ENCODE results near the gene SUFU.

Gene SUFU

DNA sequence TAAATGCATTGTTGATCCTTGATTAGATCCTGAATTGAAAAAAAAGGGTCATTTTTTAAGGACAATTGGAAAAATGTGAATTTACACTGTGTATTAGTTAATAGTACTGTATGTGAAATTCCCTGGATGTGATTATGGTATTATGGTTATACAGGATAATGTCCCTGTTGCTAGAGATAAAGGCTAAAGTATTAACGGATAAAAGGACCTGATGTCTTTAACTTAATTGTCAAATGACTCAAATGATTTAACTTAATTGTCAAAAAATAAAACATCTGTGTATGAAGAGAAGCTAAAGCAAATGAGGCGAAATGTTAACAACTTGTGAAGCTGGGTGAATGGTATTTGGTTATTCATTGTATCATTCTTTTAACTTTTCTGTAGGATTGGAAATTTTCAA, 48.8 kb downstream of the SUFU start:
- no peak for DNase-seq (ENCODE audit: low spot score)

DNA sequence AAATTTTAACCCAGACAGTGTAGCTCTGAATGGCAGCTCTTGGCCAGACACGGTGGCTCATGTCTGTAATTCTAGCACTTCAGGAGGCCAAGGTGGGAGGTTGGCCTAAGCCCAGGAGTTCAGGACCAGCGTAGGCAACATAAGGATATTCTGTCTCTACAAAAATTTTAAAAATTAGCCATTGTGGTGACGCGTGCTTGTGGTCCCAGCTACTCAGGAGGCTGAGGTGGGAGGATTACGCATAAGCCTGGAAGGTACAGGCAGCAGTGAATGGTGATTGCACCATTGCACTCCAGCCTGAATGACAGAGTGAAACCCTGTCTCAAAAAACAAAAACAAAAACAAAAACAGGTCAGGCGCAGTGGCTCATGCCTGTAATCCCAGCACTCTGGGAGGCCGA, 50.0 kb downstream of the SUFU start:
- no peak for DNase-seq (ENCODE audit: low spot score)

DNA sequence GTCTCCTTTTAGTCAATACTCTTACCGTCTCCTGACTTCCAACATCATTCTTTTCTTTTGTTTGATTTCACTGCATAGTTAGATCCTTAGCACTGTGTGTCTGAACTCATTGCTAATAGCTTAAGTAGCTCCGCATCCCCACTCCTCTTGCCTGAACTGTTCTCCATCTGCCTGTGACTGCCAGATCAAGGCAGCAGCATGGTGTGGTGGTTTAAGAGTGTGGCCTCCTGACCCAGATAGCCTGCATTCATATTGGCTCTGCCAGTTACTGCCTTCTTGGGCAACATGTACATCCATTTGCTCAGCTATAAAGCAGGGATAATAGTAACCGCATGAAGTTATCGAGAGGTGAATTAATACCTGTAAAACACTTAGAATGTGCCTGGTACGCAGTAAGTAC, 50.8 kb downstream of the SUFU start:
- no peak for DNase-seq (ENCODE audit: low spot score)

DNA sequence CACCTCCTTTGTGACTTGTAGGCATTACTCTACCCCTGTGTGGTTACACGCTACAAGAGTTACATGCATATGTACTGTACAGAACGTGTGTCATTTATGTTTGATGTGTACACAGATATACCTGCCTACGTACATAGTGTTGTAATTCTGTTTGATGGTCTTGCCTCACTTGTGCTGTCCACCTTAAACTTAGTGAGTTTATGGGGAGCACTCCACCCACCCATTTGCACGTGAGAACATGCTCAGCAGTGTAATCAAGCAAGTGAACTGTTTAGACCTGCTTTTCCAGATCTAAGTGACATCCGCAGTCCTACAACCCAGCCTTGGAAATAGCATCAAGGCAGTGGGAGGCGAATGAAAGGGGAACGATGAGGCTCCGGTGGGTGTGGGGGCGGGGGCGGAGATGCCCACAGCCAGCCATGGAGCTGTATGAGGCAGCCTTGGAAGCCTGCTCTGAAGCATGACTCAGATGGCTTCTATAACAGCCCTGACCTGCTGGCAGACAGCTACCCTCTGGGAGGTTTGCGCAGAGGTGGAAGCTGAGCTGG, 52.1 kb downstream of the SUFU start:
- no peak for DNase-seq (ENCODE audit: low spot score)

DNA sequence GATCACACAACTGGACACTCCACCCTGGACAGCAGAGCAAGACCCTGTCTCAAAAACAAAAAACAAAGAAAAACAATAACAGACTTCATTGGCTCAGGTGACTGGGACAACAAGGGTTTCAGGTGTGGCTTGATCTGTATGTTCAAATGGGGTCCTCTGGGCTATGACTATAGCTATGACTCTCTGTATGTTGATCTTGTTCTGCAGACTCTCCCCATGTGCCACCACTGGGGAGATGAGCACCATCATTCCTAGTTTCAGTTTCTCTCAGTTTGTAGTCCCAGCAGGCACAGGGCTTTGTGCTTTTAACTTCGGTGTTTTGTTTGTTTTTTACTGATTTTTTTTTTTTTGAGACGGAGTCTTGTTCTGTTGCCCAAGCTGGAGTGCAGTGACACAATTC, 53.8 kb downstream of the SUFU start:
- DNase-seq (ENCODE audit: low spot score), result no peak

DNA sequence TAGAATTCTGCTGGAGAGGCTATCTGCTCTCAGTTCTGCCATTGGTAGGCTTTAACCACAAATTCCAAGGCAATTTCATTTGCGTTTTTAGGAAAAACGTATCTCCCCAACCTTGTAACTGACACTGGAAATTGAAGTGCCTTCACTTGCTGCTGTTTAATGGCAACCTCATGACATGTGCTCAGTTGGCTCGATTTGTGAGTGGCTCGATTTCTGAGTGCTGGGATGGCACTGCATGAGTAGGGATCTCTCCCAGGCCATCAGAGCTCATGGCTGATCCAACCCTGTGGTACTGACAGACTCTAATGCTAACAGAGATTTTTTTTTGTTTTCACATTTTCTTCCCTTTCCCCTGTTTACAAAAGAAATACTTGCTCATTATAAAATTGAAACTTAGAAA, 56.0 kb downstream of the SUFU start:
- DNase-seq (ENCODE audit: low spot score), result no peak

DNA sequence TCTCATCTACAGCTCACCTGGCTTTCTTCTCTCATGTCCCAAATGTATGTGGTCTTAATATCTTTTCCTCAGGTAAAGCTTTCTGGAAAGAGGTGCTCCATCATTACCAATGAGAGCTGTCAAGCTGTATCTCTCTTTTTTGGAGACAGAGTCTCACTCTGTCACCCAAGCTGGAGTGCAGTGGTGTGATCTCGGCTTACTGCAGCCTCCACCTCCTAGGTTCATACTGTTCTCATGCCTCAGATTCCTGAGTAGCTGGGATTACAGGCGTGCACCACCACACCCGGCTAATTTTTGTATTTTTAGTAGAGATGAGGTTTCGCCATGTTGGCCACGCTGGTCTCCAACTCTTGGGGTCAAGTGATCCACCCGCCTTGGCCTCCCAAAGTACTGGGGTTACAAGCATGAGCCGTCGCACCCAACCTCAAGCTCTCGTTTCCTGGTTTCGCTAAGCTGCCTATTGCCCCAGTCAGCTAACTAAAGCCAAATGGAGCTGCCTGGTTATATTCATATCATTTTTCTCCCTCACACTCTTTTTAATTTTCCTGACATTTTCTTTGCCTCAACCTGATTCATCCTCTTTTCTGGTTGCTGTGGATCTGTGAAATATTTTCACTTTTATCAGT, 60.5 kb downstream of the SUFU start:
- DNase-seq (ENCODE audit: low spot score), result no peak

DNA sequence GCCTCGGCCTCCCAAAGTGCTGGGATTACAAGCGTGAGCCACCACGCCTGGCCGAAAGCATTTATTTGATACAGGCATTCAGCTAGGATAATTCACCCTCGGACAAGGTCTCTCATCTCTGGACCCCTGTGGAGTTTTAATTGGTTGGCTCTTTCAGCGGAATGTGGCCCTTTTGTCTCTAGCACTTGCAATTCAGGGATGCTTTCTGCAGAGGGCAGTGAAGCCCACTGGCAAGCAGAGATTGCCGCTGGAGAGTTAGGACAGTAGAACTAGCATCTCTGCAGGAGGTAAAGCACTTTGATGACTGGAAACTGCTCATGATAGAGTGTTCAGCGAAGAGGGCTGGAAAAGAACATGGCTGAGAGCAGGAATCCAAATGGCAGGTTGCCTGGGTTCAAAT, 62.0 kb downstream of the SUFU start:
- no peak for DNase-seq (ENCODE audit: low spot score)

DNA sequence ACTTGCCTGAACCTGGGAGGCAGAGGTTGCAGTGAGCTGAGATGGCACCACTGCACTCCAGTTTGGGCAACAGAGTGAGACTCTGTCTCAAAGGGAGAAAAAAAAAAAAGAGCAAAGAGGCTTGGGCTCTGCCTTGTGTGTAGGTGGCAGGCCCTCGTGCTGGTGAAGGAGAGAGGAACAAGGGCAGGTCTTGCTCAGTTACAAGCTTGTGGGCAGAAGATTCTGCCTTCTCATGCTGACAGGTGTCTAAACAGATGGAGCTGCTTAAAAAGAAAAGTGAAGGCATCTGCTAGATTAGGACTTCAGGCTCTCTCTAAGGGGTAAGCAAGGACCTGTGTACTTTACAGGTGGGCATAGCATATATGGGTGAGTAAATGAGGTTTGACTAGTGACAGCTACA, 75.0 kb downstream of the SUFU start:
- DNase-seq (ENCODE audit: low spot score), result no peak

DNA sequence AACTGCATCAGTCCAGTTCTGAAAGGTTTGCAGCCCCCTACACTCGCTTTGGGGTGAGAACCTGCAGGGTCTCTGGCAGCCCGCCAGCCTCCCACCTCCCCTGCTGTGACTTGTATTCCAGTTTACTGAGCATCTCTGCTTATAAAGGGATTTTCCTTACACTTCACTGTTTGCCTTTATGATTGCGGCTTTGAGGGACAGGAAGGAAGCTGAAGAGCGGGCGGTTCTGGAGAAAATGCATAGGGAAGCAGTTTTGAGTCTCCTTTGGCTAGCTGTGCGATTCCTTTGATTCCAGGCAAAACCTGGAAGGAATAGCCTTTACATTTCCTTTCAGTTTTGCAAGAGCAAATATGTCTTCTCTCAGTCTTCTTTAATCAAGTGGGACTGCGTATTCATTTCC, 75.6 kb downstream of the SUFU start:
- no peak for DNase-seq (ENCODE audit: low spot score)

DNA sequence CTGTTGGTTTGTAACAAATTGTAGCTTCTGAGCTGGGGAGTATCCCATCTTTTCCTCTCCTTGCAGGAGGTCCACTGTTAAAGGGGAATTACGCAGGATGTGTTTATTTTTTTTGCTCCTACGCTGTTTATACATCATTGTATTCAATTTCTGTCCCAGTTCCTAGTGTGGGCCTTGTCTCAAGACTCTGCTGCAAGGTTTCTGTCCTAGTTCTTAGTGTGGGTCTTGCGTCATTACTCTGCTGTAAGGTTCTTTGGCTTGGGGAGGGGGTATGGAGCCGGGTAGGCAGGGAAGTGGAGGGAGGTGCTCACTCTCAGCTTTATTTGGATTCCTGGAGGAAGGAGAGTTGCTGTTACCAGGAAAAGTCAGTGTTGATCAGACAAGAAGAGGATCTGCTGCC, 76.5 kb downstream of the SUFU start:
- no peak for DNase-seq (ENCODE audit: low spot score)

DNA sequence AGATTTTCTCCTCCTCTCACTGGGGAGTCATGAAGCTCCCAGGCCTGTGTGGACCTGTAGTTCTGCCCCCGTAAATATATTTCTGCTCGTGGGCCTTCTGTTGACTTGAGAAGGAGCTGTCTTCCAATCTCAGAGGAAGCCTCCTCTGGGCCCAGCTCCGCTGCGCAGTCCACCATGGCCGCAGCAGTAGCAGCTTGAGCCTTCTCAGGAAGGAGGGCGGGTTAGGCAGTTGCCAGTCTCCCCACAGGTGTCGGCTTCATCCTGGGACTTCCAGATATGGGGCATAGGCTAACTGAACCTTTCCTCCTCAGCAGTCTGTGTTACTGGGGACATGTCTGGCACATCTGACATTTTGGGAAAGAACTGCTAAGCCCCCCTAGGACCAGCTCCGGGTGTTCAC, 77.6 kb downstream of the SUFU start:
- DNase-seq (ENCODE audit: low spot score), result no peak

DNA sequence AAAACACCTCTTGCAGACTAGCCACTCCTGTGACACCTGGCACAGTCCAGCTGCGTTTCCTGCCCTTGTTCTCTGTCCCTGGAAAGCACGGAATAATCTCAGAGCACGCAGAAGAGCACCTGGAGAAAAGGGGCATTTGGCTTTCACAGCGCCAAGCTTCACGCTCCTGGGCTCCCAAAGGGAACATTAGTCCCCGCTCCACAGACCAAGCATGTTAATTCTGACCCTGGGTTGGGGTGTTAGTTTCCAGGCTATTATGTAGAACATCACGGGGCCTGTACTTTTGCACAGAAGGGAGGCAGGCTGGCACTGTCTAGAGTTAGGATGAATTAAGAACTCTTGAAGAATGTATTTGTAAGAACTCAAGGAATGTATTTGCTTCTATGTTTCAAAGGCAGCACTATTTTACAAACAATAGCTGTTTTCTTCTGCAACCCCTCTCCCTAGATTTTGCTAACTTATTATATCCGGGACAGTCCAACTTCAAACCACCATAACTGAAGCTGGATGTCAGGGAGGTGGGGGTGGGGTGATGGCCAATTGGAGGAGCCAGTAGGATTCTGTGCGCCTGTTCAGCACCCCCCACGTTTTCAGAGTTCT, 78.3 kb downstream of the SUFU start:
- DNase-seq (ENCODE audit: low spot score), result no peak

DNA sequence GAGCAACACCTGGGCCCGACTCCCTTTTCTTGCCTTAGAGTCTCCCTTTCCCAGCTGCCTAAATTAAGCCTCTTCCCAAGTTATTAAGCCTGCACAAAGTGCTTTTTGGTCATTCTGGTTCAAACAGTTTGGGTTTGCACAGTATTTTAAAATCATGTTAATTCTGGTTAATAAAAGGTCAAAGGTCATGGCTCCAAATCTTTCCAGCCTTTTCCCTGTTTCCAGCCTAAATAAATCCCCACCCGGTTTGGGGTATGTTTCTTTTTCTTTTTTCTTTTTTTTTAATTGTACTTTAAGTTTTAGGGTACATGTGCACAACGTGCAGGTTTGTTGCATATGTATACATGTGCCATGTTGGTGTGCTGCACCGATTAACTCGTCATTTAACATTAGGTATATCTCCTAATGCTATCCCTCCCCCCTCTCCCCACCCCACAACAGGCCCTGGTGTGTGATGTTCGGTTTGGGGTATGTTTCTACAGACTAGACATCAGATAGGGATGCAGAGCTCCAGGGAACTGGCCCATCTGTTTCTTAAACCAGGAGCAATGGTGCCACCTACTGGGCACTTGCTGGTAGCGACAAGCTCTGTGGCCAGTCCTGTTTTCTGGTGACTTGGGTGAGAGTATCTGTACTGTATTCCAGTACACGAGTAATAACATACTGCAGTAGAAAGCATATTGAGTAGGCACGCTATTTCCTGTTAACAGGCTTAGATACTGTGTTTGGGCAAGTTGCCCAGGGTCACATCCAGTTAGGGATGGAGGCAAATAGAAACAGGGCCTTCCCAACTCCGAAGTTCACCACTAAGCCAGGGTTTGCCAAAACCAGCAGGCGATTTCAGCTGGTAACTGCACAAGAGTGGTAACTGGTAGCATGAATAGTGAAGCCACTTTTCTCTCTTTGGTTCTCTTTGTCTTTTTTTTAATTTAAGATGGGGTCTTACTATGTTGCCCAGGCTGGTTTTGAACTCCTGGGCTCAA, 80.0 kb downstream of the SUFU start:
- peak; percentile 75 for DNase-seq (ENCODE audit: low spot score)

DNA sequence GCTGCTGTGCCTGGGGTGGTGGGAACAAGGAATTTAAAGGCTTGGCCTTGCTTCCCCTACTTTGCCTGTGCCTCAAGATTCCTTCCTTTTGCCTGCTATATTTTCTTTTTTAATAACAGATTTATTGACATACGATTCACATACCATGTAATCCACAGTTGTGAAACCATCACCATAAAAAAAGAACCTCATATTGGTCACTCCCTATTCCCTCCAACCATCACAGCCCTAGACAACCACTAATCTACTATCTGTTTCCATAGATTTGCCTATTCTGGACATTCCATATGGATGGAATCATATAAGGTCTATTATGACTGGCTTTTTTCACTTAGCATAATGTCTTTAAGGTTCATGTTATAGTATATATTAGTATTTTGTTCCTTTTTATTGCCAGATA, 81.3 kb downstream of the SUFU start:
- DNase-seq (ENCODE audit: low spot score), result no peak

DNA sequence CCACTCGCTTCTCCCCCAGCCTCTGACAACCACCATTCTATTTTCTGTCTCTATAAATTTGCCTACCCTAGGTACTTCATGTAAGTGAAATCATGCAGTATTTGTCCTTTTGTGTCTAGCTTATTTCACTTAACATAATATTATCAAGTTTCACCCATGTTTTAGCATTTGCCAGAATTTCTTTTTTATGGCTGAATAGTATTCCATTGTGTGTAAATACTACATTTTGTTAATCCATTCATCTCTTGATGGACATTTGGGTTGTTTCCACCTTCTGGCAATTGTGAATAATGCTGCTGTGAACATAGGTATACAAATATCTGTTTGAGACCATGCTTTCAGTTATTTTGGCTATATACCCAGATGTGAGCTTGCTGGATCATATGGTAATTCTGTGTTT, 83.1 kb downstream of the SUFU start:
- DNase-seq (ENCODE audit: low spot score), result no peak

DNA sequence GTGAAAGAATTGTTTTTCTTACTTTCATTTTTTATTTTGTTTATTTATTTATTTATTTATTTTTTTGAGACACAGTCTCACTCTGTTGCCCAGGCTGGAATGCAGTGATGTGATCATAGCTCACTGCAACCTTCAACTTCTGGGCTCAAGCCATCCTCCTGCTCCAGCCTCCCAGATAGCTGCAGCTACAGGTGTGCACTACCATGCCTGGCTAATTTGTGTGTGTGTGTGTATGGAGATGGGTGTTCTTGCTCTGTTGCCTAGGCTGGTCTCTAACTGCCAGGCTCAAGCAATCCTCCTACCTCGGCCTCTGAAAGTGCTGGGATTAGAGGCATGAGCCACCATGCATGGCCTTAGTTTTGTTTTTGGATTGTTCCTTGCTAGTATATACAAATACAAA, 85.1 kb downstream of the SUFU start:
- DNase-seq (ENCODE audit: low spot score), result no peak

DNA sequence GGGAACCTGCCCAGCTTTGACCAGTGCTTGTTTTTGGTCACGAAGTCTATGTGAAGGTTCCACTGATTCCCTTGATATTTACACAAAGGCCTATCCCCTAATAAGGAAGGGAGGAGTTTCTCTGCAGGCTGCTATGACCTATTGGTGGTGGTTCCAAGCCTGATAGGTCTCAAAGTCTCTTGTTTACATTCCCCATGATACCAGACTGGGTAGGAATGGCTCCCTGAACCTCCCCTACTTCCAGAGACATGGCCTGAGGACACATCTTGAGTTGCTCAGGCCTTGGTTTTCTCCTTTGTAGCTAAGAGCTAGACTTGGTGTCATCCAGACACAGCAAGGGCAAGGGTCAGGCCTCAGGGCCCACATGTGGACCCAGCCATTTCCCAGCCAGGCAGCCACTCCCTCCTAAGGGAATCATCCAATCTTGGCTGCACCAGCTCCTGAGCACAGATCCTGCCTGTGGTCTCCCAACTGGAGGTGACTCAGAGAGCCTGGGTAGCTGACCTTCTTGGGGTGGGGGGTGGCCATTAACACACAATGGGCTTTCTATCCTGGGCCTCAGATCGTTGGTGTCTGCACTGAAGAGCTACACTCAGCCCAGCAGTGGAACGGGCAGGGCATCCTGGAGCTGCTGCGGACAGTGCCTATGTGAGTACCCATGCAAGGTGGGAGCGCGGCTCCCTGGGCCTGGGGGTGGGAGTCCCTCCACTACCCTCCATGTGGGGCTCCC, 89.5 kb downstream of the SUFU start:
- DNase-seq (ENCODE audit: low spot score), result no peak

DNA sequence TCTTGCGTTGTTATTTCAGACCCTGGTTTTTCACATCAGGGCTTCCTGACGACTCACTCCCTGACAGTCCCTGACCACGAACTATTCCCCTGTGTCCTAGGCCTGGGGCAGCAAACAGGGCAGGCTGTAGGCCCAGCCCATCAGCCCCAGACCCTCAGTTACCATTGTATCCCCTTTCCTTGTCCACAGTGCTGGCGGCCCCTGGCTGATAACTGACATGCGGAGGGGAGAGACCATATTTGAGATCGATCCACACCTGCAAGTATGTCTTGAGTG, 90.0 kb downstream of the SUFU start:
- no peak for DNase-seq (ENCODE audit: low spot score)

DNA sequence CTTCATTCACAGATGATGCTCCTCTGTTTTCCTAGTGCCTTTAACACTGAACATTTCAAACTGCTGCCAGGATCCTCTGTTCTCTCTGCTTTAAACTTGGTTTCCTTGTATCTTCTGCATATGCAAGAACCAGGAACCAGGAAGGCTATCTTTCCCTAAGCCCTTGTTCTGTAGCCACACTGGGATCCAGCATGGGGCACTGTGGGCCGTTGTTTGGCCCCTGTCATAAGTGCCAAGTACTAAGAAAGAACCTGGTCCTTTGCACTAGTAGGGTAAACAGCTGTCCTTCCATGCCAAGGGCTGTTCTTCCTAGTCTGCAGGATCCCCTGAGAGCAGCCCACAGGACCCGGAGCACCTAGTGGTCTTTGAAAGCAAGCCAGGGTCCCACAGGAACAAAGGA, 91.5 kb downstream of the SUFU start:
- DNase-seq (ENCODE audit: low spot score), result no peak

DNA sequence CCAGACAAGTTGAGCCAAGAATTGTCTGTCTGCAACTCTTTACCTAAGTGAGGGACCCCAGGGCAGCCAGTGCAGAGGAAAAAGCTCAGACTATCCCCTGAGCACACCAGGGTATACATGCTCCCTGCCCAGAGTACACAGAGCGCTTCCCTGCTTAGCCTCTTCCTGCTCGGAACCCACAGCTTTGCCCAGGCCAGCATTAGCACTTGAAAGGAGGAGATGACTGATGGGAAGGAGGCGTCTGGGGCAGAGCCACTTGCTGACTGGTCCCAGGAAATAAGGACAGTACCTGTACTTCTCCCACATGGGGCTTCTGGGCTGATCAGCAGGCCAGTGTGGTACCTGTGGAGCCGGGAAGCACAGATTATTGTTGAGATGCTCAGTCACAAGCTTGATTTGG, 92.1 kb downstream of the SUFU start:
- DNase-seq (ENCODE audit: low spot score), result no peak

DNA sequence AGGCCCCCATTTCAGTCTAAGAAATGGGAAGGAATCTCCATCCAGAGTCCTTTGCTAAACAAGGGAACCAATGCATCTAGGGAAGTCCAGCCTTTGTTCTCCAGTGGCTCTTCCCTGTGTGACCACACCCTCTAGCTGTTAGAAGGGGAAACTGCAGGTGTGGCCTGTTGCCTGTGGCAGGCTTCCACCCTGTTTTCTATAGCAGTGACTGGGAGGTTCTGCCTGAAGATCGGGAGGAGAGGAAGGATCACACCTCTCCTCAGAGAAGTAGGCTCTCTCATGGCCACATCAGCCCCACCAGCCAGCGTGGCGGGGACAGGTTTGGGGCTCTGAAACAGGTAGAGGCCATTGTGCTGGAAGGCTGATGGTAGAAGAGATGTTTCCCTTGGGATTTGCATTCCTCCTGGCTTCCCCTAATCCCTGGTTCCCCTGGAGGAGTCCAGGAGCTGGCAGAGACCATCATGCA, 92.8 kb downstream of the SUFU start:
- DNase-seq (ENCODE audit: low spot score), result peak; percentile 68
